Activated naive CD4-positive, alpha-beta T cell treated with anti-CD3 and anti-CD28 coated beads for 36 hours (primary cell): Measurements from ENCODE around the gene GP1BB. TPM values are rescaled to one million over a fixed set of nuclear protein-coding genes. Genes with fewer than 3 reads are reported as not detected.

Source experiments
- CTCF ChIA-PET: fragments of 350-600 bp; sonication (Branson Sonifier 250); formaldehyde crosslinking; loops from one replicate; lab custom pipeline; 2021; ENCODE audit warnings: antibody characterized with exemption; lab: Charles Lee
- DNase-seq: peaks from one replicate; pipeline ENCODE4 v3.0.0-alpha.2; 2020
- H3K27ac Mint-ChIP-seq: one replicate; pipeline ENCODE4 v1.8.0; 2021; ENCODE audit warnings: mild to moderate bottlenecking, mixed read lengths
- H3K27me3 Mint-ChIP-seq: one replicate; pipeline ENCODE4 v1.8.0; 2021; ENCODE audit warnings: low read depth, mixed read lengths
- H3K36me3 Mint-ChIP-seq: one replicate; pipeline ENCODE4 v1.8.0; 2021; ENCODE audit warnings: low read depth, mixed read lengths
- H3K4me1 Mint-ChIP-seq: one replicate; pipeline ENCODE4 v1.8.0; 2021; ENCODE audit warnings: low read depth, mixed read lengths
- H3K4me3 Mint-ChIP-seq: one replicate; pipeline ENCODE4 v1.8.0; 2021; ENCODE audit warnings: mild to moderate bottlenecking, moderate library complexity, mixed read lengths
- H3K9me3 Mint-ChIP-seq: one replicate; pipeline ENCODE4 v1.8.0; 2021; ENCODE audit warnings: mixed read lengths
- intact Hi-C: fragments of 100-400 bp; cut with micrococcal nuclease; formaldehyde crosslinking; loops from one replicate; pipeline ENCODE4 v1.15.1; 2023
- total RNA-seq, 2 experiments: library from RNA; stranded (reverse); gene quantifications; one replicate each; pipeline ENCODE4 v1.2.3, GENCODE V29; 2021

Gene GP1BB
- total RNA-seq, 2 experiments from 2014 or later: not detected

DNA sequence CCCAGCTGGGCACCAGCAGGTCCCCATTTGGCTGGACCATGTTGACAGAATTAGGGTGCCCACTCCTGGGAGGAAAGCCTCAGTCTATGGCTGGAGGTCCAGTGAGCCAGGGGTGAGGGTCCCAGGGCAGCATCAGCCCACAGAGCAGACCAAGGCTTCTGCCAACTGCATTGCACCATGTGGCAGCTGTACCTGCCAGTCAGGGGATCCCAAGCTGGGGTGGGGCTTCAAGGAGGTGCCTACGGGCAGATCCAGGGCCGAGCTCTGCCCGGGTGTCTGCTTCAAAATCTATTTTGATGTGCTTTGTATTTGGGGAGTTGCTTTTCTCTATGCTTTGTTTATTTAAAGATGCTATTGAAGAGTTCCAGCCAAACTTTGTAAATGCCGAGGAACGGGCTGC lies 10.4 kb downstream of the GP1BB start:
- H3K36me3 Mint-ChIP-seq: no peaks in the 10 kb centered on the region
- H3K4me1 Mint-ChIP-seq: no peaks in the 10 kb centered on the region
- no peaks in the 10 kb centered on the region for H3K27me3 Mint-ChIP-seq
- DNase-seq: no peak
- CTCF ChIA-PET: interaction anchor here (1.0 kb wide), 1 partner anchor 176 kb away, joined by 3 read pairs; no protein-coding TSS in a partner anchor
- H3K27ac Mint-ChIP-seq: no peak overlapping the region
- intact Hi-C loops: loop anchor here (5.0 kb wide), 1 partner anchor 159 kb away; no protein-coding TSS in a partner anchor
- H3K9me3 Mint-ChIP-seq: no peaks in the 10 kb centered on the region
- no peak overlapping the region for H3K4me3 Mint-ChIP-seq

DNA sequence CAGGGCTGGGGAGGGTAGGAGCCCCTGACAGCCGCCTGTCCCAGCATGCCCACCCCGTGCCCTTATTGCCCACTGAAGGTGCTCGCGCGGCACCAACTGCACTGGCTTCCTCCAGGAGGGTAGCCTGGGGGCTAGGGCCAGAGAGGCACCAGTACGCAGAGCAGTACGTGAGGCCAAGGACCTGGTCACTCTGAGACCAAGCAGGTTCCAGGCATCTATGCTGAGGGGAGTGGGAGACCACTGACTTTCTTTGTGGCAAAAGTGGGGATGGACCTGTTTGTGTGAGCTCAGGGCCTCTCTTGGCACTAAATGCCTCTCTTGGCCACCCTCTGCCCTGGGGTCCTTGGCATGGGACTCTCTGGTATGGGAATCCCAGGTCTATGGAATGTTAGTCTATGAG lies 10.8 kb downstream of the GP1BB start:
- Mint-ChIP-seq H3K27me3 (no peaks in the 10 kb centered on the region), H3K9me3 (no peaks in the 10 kb centered on the region), H3K4me3 (no peak overlapping the region), H3K27ac (no peak overlapping the region), H3K36me3 (no peaks in the 10 kb centered on the region), H3K4me1 (no peaks in the 10 kb centered on the region)
- no peak for DNase-seq
- CTCF ChIA-PET: interaction anchor here (1.0 kb wide), 1 partner anchor 176 kb away, joined by 3 read pairs; no protein-coding TSS in a partner anchor
- intact Hi-C loops: loop anchor here (5.0 kb wide), 1 partner anchor 158 kb away; no protein-coding TSS in a partner anchor

DNA sequence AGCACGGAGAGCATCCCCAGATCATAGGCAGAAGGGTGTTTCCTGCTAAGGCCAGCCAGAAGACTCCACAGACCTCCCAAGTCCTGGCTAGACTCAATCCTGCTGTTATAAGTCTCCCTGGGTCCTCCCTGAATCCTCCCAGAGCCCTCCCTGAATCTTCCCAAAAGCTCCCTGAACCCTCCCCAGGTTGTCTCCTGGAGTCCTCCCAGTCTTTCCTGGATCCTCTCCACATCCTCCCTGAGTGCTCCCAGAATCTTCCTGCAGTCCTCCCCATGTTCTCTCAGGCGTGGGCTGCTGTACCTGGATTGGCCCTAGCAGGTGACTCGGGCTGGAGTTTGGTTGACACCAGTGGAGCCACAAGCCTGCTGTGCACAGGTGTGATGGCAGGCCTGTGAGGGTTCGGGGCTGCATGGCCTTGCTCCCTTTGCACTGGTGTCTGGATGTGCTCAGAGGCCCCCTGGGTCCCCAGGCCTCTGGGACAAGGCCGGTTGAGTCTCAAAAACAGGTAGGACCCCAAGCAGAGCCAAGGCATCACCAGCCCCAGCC lies 11.6 kb downstream of the GP1BB start:
- Mint-ChIP-seq H3K27ac (no peak overlapping the region), H3K4me1 (no peaks in the 10 kb centered on the region), H3K4me3 (no peak overlapping the region), H3K36me3 (no peaks in the 10 kb centered on the region), H3K27me3 (no peaks in the 10 kb centered on the region), H3K9me3 (no peaks in the 10 kb centered on the region)
- no peak for DNase-seq
- intact Hi-C loops: loop anchor here (5.0 kb wide), 1 partner anchor 157 kb away; no protein-coding TSS in a partner anchor
- CTCF ChIA-PET: no interaction called here

DNA sequence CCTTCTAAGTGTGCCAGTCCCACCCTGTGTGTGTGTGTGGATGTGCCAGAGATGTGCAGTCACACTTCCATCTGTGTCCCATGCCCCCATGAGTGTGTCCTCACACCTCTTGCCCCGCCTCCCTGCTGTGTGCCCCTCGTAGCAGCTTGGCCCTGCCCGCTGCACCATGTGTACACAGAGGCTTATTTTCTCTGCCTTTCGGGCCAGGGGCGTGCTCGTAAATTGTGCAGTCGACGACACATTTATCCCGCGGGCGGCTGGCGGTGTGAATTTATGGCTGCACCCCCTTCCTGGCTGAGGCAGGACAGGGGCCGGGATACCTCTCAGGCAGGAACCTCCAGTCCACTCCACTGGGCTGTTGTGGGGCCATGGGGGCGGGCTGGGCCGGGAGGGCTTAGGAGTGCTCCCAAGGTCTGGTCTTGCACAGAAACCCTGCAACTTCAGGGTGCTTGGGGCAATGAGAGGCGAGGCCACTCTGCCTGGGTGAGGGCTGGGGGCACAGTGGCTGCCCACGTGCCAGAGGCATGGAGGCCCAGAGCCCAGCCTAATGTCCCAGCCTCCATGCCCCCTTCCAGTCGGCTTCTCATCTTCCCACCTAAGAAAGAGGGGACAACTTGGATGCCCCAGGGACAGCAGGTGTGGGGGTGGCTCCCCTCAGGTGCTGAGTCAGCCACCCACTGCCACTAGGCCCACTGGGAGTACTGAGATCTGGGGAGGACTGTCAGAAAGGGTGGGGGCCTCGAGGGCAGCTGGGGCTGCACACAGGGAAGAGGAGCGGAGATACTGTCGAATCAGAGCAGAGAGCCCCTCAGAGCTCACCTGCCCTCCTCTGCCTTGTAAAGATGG lies 12.5 kb downstream of the GP1BB start:
- CTCF ChIA-PET: interaction anchor here (0.6 kb wide), 1 partner anchor 96 kb away, joined by 6 read pairs; no protein-coding TSS in a partner anchor
- Mint-ChIP-seq H3K27ac (no peak overlapping the region), H3K9me3 (no peaks in the 10 kb centered on the region), H3K4me1 (no peaks in the 10 kb centered on the region), H3K27me3 (no peaks in the 10 kb centered on the region), H3K36me3 (no peaks in the 10 kb centered on the region), H3K4me3 (no peak overlapping the region)
- no peak for DNase-seq
- intact Hi-C loops: no loop called here

DNA sequence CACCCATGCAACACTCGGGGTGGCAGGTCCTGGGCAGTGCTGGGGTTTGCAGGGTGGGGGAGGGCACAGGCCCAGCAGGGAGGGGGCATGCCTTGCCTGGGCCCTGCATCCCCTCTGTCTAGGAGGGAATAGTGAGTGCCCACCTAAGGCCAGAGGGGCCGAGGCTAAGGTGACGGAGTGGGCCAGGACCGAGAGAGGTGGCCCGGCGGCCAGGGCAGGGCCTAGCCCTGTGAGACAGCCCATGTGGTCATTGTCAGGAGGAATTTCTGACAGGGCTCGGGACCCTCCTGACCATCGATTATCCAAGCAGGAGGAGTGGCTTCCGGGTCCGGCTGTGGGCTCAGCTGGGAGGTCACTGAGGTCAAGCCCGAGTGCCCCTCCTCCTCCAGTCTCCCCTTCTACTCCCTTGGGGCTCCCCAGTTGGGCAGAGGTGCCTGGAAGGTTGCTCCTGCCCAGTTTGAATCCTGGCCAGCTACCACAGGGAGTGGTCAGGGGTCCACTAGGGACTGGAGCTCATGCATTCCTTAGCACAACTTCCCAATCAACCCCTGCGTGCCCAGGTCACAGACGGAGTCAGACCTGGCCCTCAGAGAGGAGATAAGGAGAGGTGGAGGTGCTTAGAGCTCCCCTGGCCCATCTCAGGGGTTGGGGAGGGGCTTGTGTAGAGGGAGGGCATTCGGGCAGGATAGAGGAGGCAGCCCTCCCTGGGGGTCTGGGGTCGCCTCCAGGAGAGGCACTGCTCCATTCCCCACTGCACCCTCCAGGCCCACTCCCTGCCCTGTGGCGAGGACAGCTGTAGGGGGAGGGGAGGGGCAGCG lies 14.7 kb downstream of the GP1BB start:
- H3K27me3 Mint-ChIP-seq: no peaks in the 10 kb centered on the region
- CTCF ChIA-PET: no interaction called here
- no peaks in the 10 kb centered on the region for H3K4me1 Mint-ChIP-seq
- H3K36me3 Mint-ChIP-seq: no peaks in the 10 kb centered on the region
- no peak for DNase-seq
- no peaks in the 10 kb centered on the region for H3K9me3 Mint-ChIP-seq
- intact Hi-C loops: no loop called here
- no peak overlapping the region for H3K4me3 Mint-ChIP-seq
- H3K27ac Mint-ChIP-seq: no peak overlapping the region

DNA sequence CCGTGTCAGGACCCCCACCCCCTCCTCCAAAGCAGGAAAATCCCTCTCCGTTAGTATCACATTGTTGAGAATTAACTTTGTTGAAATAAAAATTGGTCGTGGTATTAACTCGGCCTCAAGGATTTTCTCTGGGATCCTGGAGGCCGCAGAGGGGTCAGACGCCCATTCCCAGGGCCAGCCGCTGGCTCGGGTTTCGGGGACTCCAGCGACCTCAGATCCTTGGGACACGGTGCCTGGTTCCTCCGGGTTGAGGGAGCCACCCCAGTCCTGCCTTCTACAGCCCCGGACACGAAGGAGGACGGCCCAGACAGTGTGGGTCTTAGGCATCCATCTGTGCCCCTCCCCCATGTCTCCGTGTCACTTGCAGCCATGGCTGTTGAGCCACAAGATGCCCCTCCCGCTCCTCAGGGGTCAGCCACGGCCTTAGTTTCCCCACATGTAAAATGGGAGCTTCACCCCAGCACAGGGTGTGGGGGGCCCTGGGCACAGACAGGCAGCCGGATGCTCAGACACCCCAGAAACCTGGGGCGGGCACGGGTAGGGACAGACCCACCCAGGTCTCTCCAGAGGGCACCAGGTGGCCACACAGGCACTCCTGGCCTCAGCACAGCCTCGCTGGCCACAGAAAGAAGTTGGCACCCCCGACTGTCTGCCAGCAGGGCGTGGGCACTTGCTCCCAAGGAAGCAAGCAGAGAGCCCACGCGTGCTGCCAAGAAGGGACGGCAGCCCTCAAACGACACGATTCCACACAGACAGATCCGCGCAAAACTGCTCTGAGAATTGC lies 15.5 kb downstream of the GP1BB start:
- no peak overlapping the region for H3K27ac Mint-ChIP-seq
- no peaks in the 10 kb centered on the region for H3K4me1 Mint-ChIP-seq
- no peak overlapping the region for H3K4me3 Mint-ChIP-seq
- DNase-seq: no peak
- no peaks in the 10 kb centered on the region for H3K9me3 Mint-ChIP-seq
- H3K27me3 Mint-ChIP-seq: no peaks in the 10 kb centered on the region
- intact Hi-C loops: no loop called here
- CTCF ChIA-PET: no interaction called here
- H3K36me3 Mint-ChIP-seq: no peaks in the 10 kb centered on the region

DNA sequence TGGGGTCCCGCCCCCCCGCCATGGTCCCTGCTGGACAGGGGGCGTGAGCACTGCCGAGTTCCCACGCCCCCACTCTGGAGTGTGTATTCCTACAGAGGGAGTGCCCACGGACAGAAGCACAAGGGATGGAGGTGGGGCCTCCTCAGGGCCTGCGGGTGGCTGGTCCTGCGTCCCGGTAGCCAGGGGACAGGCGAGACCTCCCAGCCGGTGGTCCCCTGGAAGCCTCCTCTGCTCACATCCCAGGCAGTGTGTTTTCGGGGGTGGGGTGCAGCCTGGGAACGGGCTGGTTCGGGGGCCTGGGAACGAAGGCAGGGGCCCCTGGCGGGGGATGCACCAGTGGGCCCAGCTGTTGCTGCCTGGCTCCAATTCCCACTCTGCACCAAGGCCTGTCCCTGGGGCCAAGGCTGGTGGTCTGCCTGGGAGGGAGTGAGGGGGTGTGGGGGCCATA lies 16.1 kb downstream of the GP1BB start:
- CTCF ChIA-PET: no interaction called here
- H3K4me3 Mint-ChIP-seq: no peak overlapping the region
- no peak for DNase-seq
- H3K36me3 Mint-ChIP-seq: no peaks in the 10 kb centered on the region
- H3K27me3 Mint-ChIP-seq: no peaks in the 10 kb centered on the region
- intact Hi-C loops: no loop called here
- no peaks in the 10 kb centered on the region for H3K9me3 Mint-ChIP-seq
- H3K27ac Mint-ChIP-seq: no peak overlapping the region
- H3K4me1 Mint-ChIP-seq: no peaks in the 10 kb centered on the region

DNA sequence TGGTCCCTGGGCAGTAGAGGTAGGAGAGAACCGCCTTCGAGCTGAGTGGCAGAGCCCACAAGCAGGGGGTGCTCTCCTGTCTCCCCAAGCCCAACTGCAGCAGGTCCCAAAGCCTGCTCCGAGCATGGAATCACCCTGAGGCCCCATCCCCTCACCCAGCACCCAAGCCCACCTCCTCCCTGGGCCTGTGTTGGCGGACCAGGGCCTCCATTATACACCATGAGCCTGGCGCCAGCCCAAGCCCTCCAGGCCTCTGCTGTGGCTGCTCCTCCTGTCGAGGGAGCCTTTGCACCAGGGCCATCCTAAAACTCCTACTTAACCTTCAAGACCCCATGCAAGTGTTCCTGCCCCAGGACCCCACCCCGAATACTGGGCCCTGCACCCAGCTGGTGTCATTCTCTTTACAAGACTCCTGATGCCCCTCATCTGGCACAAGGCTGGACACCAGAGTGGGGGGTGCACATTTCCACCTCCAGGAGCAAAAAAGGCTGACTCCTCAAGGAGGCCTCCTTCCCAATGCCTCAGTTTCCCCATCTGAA lies 16.6 kb downstream of the GP1BB start:
- H3K9me3 Mint-ChIP-seq: no peaks in the 10 kb centered on the region
- no peaks in the 10 kb centered on the region for H3K4me1 Mint-ChIP-seq
- no peak overlapping the region for H3K4me3 Mint-ChIP-seq
- DNase-seq: no peak
- H3K27me3 Mint-ChIP-seq: no peaks in the 10 kb centered on the region
- intact Hi-C loops: no loop called here
- H3K36me3 Mint-ChIP-seq: no peaks in the 10 kb centered on the region
- CTCF ChIA-PET: no interaction called here
- no peak overlapping the region for H3K27ac Mint-ChIP-seq

DNA sequence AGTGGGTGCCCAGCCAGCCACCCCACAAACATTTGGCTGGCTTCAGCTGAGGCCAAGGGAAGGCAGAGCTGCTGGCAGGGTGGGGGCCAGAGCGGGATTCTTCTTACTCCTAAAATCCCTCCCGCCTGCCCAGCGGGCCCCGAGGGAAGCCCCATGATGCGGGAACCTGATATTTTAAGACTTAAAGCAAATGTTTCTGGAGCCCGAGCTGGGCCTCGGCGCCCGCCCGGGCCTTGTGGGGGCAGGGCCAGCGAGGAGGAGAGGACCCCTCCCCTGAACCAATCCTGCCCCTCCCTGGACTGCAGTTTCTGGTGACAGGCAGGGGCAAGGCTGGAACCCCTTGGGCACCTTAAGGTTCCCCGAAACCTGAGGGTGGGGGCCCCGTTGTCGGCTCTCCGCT lies 17.2 kb downstream of the GP1BB start:
- no peak for DNase-seq
- no peaks in the 10 kb centered on the region for H3K27me3 Mint-ChIP-seq
- H3K27ac Mint-ChIP-seq: no peak overlapping the region
- no peaks in the 10 kb centered on the region for H3K4me1 Mint-ChIP-seq
- CTCF ChIA-PET: no interaction called here
- no peaks in the 10 kb centered on the region for H3K36me3 Mint-ChIP-seq
- no peak overlapping the region for H3K4me3 Mint-ChIP-seq
- intact Hi-C loops: no loop called here
- H3K9me3 Mint-ChIP-seq: no peaks in the 10 kb centered on the region

DNA sequence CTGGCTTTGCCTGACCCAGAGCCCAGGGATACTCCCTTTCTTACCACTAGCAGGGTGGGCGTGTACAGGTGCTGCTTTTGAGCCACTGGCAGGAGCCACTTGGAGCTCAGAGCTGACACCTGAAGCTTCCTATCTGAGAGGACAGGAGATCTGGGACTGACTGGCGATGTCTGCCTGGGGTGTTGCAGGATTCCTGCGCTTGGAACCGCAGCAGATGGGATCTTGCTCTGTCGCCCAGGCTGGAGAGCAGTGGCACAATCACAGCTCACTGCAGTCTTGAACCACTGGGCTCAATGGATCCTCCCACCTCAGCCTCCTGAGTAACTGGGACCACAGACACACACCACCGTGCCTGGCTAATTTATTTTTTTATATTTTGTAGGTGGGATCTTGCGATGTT lies 17.7 kb downstream of the GP1BB start:
- no peaks in the 10 kb centered on the region for H3K36me3 Mint-ChIP-seq
- CTCF ChIA-PET: interaction anchor here (2.0 kb wide), 1 partner anchor 11 kb away, joined by 11 read pairs; no protein-coding TSS in a partner anchor
- no peaks in the 10 kb centered on the region for H3K9me3 Mint-ChIP-seq
- no peak for DNase-seq
- intact Hi-C loops: no loop called here
- no peaks in the 10 kb centered on the region for H3K4me1 Mint-ChIP-seq
- H3K27ac Mint-ChIP-seq: no peak overlapping the region
- H3K4me3 Mint-ChIP-seq: no peak overlapping the region
- H3K27me3 Mint-ChIP-seq: no peaks in the 10 kb centered on the region

DNA sequence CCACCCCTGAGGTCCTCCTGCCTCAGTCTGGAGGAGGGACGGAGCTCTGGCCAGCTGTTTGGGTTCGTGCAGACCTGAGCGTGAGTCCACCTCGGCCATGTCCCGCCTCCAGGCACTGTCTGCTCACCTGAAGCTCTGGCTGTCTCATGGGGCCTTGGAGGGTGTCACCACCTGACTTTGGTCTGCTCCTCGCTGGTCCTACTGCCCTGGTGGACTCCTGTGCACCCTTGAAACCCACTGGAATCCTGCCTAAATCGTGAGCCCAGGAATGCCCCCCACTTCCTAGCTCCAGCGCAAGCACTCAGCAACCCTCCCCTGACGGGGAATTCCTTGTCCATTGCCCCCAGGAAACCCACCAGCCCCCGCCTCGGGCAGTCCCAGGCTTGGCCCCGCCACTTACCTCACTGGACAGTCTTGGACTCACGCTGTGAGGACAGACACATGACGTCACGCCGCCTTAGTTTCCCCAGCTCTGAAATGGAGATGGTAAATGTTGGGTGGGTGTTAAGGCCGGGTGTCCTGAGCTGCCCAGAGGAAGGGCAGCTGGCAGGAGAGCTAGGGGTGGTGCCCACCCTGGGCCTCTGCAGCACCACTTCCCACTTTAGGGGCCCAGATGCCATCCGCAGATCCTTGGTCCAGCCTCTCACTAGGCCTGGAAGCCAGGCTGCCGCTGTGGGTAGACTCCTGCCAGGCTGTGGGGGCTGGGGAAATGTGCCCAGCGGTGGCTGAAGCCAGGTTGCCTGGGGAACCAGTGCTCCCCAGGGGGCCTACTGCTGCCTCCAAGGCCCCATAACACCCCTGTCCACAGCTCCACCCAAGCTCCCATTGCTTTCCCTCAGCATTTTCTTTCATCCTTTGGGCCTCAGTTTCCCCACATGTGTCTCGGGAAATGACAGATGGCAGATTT lies 19.1 kb downstream of the GP1BB start:
- Mint-ChIP-seq H3K4me3 (no peak overlapping the region), H3K4me1 (no peaks in the 10 kb centered on the region), H3K27ac (no peak overlapping the region), H3K9me3 (no peaks in the 10 kb centered on the region), H3K27me3 (no peaks in the 10 kb centered on the region), H3K36me3 (no peaks in the 10 kb centered on the region)
- CTCF ChIA-PET: interaction anchor here (0.8 to 2.0 kb wide), 2 partner anchors 12 to 168 kb away, joined by 4 to 11 read pairs; no protein-coding TSS in a partner anchor
- intact Hi-C loops: no loop called here
- no peak for DNase-seq
